Thyroid gland (tissue), 4 donors: ENCODE measurements around the gene TMEM131. TPM values are rescaled to one million over a fixed set of nuclear protein-coding genes. Genes with fewer than 3 reads are reported as not detected.

Experiments
- DNase-seq, 2 donors: peaks; one replicate each; pipeline ENCODE4 v3.0.0-alpha.2; 2019
- H3K27ac ChIP-seq, 3 donors: fragments of 200-600 bp; sonication (generic); 1 replicate in 2 of 3; 2 replicates in 1 of 3; pipeline ENCODE4 v1.5.1; 2016 to 2019; ENCODE audit warnings: mild to moderate bottlenecking in 1 of 3, moderate library complexity in 1 of 3
- H3K27me3 ChIP-seq: fragments of 200-600 bp; sonication (generic); one replicate; pipeline ENCODE4 v1.5.1; 2019
- H3K36me3 ChIP-seq, 2 donors: fragments of 200-600 bp; sonication (generic); one replicate each; pipeline ENCODE4 v1.5.1; 2016 to 2019
- H3K4me1 ChIP-seq, 2 donors: fragments of 200-600 bp; sonication (generic); one replicate each; pipeline ENCODE4 v1.5.1; 2017 to 2019
- H3K4me3 ChIP-seq, 3 donors: fragments of 200-600 bp; sonication (generic); replicated peaks in 1 of 3; 1 replicate in 2 of 3; 2 replicates in 1 of 3; pipeline ENCODE4 v1.5.1; 2016; ENCODE audit warnings: mild to moderate bottlenecking in 1 of 3
- H3K9me3 ChIP-seq: fragments of 200-600 bp; sonication (generic); one replicate; pipeline ENCODE4 v1.5.1; 2017
- CTCF ChIP-seq, 6 experiments: fragments of 200-600 bp in 3 of 6; fragments of 450-650 bp in 3 of 6; sonication (generic) in 3 of 6; IDR thresholded peaks; one replicate each; pipeline ENCODE4 v1.5.1; 2016 to 2019; ENCODE audit warnings: antibody characterized with exemption in 6 of 6, mild to moderate bottlenecking in 2 of 6, inconsistent platforms in 1 of 6, moderate library complexity in 1 of 6
- POLR2A ChIP-seq, 2 donors: fragments of 450-650 bp; IDR thresholded peaks; one replicate each; pipeline ENCODE4 v1.6.1; 2017; ENCODE audit warnings: antibody characterized with exemption in 2 of 2, mild to moderate bottlenecking in 2 of 2, moderate library complexity in 1 of 2
- WGBS, 2 donors: methylation state at CpG; one replicate each; pipeline ENCODE4 v1.1.5; 2017; 5-methylcytosine and 5-hydroxymethylcytosine counted together
- intact Hi-C: fragments of 100-400 bp; cut with DNase I; formaldehyde crosslinking; loops from one replicate; pipeline ENCODE4 v1.15.1; 2023
- total RNA-seq, 4 donors: library from RNA; depleted of rRNA; stranded (reverse); fragments of >200 nt; gene quantifications; one replicate each; pipeline ENCODE4 v1.2.3, GENCODE V29; 2016

The TMEM131 gene
- total RNA-seq, 4 donors from 2014 or later: 28.6 to 47.0 (median 35.2) TPM

DNA sequence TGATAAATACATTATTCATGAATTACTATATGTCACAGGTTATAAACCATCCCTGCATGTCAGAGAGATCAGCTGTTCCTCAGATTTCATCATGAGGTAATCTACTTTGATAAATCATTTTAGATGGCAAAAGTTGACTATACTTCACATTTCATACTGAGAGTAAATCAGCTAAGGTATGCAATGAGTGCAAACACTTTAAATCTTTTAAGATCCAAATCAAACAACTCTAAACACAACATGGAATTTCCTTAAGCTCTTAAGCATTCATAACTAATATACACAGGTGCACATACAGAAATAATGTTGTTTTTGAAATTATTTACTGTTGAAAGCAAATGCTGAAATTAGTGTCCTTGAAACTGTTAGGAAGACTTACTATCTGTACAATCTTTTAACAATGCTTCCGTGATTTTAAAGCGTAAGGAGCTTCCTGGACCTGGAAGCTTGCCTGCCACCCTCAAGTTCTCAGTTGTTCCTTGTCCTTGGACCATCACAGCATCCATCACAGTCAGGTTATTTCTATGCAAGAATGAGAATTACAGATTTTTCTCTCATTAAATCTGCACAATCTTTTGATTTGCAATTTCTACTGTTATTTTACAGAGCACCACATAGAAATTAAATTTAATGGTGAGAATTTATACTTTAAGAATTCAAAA is 199.2 kb downstream of the TMEM131 start:
- peaks cover 13 to 17% of the 10 kb centered on the region in 2 donors for H3K36me3 ChIP-seq
- WGBS, 2 donors: 86 to 87% methylated on average over 2 of the region's 2 CpGs

DNA sequence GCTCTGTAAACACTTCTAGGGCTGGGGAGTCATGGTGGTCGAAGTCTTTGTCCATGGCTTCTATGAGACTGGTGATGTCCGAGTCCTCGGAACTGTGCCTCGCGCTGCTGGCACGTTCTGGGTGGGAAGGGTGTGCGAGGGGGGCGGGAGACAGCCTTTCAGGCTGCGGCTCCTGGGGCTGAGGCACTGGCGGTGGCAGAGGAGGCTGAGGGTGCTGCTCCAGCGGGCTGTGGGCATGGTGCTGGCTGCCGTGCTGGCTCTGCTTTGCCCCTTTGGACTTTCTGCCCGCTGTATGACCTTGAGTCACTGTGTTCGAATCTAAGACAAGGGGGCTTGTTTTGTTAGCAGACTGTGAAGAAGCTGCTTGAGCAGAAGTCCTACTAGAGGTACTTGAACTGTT is 203.3 kb downstream of the TMEM131 start:
- WGBS, 2 donors: 80 to 83% methylated on average over 12 to 14 of the region's 14 CpGs
- TF ChIP-seq CTCF (IDR thresholded peaks at IDR 0.05): no peak
- intact Hi-C loops: no loop called here

More for the DNA sequence above, 199.2 kb downstream of the TMEM131 start:
- H3K27me3 ChIP-seq: no peaks in the 10 kb centered on the region
- no peak overlapping the region for H3K4me3 ChIP-seq
- no peaks in the 10 kb centered on the region for H3K9me3 ChIP-seq
- TF ChIP-seq POLR2A (IDR thresholded peaks at IDR 0.05) (no peak), CTCF (IDR thresholded peaks at IDR 0.05) (no peak)
- H3K27ac ChIP-seq: no peak overlapping the region
- H3K4me1 ChIP-seq: no peaks in the 10 kb centered on the region
- DNase-seq: no peak
- intact Hi-C loops: no loop called here

DNA sequence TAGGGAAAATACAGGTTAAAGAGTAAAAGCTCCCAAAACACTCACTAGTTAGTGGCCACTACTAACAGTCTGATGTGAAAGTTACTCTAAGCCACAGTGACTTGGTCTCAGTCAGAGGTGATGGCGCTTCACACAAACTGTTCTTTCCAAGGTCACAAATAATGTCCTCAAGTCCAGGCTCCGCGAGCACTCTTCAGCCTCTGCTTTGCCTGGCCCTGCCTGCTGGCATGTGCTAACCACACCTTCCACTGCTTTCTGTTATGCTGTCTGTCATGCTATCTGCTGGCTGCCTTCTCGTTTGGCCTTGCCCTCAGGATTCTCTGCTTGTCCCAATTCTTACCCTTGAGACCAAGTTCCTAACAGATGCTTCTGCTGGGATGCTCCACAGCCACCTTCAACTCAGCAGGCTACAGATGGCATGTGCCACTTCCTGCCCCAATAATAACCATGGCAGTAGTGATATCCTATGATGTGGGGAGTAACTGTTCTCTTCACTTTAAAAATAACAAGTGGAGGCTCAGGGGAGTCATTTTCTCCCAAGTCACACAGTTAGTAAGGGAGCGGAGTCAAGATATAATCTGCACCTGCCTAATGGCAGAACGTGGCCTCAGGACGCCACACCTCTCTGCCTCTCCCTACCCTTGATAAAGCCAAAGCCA is 206.6 kb downstream of the TMEM131 start:
- TF ChIP-seq POLR2A (IDR thresholded peaks at IDR 0.05) (no peak), CTCF (IDR thresholded peaks at IDR 0.05) (no peak)
- no peaks in the 10 kb centered on the region for H3K27me3 ChIP-seq
- WGBS, 2 donors: 96% methylated on average over 7 of the region's 7 CpGs
- H3K36me3 ChIP-seq: peaks cover 12 to 16% of the 10 kb centered on the region in 2 donors
- no peaks in the 10 kb centered on the region for H3K4me1 ChIP-seq
- no peak for DNase-seq
- H3K27ac ChIP-seq: no peak overlapping the region
- H3K9me3 ChIP-seq: no peaks in the 10 kb centered on the region
- no peak overlapping the region for H3K4me3 ChIP-seq
- intact Hi-C loops: no loop called here

More for the DNA sequence above, 203.3 kb downstream of the TMEM131 start:
- peak; percentile 36 to 67 for DNase-seq
- no peaks in the 10 kb centered on the region for H3K4me1 ChIP-seq
- H3K27ac ChIP-seq: no peak overlapping the region
- no peaks in the 10 kb centered on the region for H3K9me3 ChIP-seq
- H3K27me3 ChIP-seq: no peaks in the 10 kb centered on the region
- peaks cover 12 to 16% of the 10 kb centered on the region in 2 donors for H3K36me3 ChIP-seq
- H3K4me3 ChIP-seq: no peak overlapping the region

DNA sequence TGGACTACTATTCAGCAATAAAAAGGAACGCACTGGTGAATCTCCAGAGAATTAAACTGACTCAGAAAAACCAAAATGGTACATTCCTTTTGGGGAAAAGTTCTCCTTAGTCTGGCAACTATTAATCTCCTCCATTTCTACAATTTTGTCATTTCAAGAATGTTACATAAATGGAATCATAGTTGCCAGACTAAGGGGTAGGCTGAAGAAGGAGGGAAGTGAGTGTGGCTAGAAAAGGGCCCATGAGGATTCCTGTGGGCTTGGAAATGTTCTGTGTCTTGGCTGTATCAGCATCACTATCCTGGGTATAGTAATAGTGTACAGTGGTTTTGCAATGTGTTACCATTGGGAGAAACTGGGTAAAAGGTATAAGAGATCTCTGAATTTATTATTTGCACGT is 209.9 kb downstream of the TMEM131 start:
- no peaks in the 10 kb centered on the region for H3K4me1 ChIP-seq
- intact Hi-C loops: no loop called here
- H3K4me3 ChIP-seq: no peak overlapping the region
- WGBS, 2 donors: 88 to 94% methylated on average over 2 of the region's 2 CpGs
- TF ChIP-seq POLR2A (IDR thresholded peaks at IDR 0.05) (no peak), CTCF (IDR thresholded peaks at IDR 0.05) (no peak)
- no peak overlapping the region for H3K27ac ChIP-seq
- DNase-seq: no peak
- H3K9me3 ChIP-seq: no peaks in the 10 kb centered on the region
- H3K27me3 ChIP-seq: no peaks in the 10 kb centered on the region
- no peaks in the 10 kb centered on the region for H3K36me3 ChIP-seq

GRCh38 chr2:97784953-97785352 is 210.8 kb downstream of the TMEM131 start:
- no peak overlapping the region for H3K27ac ChIP-seq
- TF ChIP-seq POLR2A (IDR thresholded peaks at IDR 0.05) (no peak), CTCF (IDR thresholded peaks at IDR 0.05) (no peak)
- DNase-seq: no peak
- no peaks in the 10 kb centered on the region for H3K27me3 ChIP-seq
- intact Hi-C loops: no loop called here
- no peak overlapping the region for H3K4me3 ChIP-seq
- no peaks in the 10 kb centered on the region for H3K9me3 ChIP-seq
- H3K4me1 ChIP-seq: no peaks in the 10 kb centered on the region
- no peaks in the 10 kb centered on the region for H3K36me3 ChIP-seq
